GM06990 (cell line): ENCODE results near the gene B3GAT1.

ENCODE experiments used
- DNase-seq: peaks from one replicate; pipeline ENCODE4 v3.0.0-alpha.2; 2011; ENCODE audit not compliant: insufficient read length; ENCODE audit errors: extremely low read depth
- H3K27me3 ChIP-seq: replicated peaks from 2 replicates; pipeline ENCODE4 v1.6.0; 2011; ENCODE audit warnings: low read length; ENCODE audit not compliant: control insufficient read depth, insufficient read depth
- H3K36me3 ChIP-seq: 2 replicates; pipeline ENCODE4 v1.5.1; 2011; ENCODE audit warnings: low read length; ENCODE audit not compliant: control insufficient read depth, insufficient read depth
- H3K4me3 ChIP-seq: replicated peaks from 2 replicates; pipeline ENCODE4 v1.5.1; 2011; ENCODE audit warnings: low read depth, mild to moderate bottlenecking, control low read depth, low read length
- CTCF ChIP-seq: IDR thresholded peaks from 2 replicates; pipeline ENCODE4 v1.5.1; 2011; ENCODE audit warnings: low read length, control low read depth, mild to moderate bottlenecking, inconsistent platforms; ENCODE audit not compliant: insufficient read depth, poor library complexity, severe bottlenecking

B3GAT1 gene

GRCh38 chr11:134373591-134374052 lies 38.4 kb downstream of the B3GAT1 start:
- Histone ChIP-seq H3K4me3 (no peak overlapping the region), H3K36me3 (no peaks in the 10 kb centered on the region), H3K27me3 (no peaks in the 10 kb centered on the region; the same call in 1 of the 2 replicates)
- no peak for TF ChIP-seq CTCF
- no peak for DNase-seq

DNA sequence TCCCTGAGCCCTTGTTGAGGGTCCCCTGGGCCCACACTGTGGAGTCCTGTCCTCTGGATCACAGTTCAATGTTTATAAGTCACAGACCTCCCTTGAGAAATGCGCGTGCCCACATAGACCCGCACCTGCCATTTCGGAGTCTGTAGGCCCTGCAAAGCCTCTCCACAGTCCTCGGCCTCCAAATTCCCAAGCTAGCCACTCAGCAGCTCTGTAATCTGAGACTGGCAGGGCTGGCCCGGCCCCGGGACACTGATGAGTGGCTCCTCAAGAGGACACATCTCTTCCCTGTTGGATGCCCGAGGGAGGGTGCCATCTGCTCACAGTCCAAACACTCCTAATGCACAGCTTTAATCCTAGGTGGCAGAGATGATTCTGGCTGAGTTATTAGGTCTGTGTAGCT lies 39.1 kb downstream of the B3GAT1 start:
- Histone ChIP-seq H3K4me3 (no peak overlapping the region), H3K27me3 (no peaks in the 10 kb centered on the region; the same call in 1 of the 2 replicates), H3K36me3 (no peaks in the 10 kb centered on the region)
- no peak for TF ChIP-seq CTCF
- no peak for DNase-seq

GRCh38 chr11:134372536-134372935 lies 39.5 kb downstream of the B3GAT1 start:
- DNase-seq = no peak
- no peak for TF ChIP-seq CTCF
- Histone ChIP-seq H3K36me3 (no peaks in the 10 kb centered on the region), H3K4me3 (no peak overlapping the region), H3K27me3 (no peaks in the 10 kb centered on the region; the same call in 1 of the 2 replicates)

GRCh38 chr11:134371436-134372185 lies 40.4 kb downstream of the B3GAT1 start:
- no peaks in the 10 kb centered on the region; the same call in 1 of the 2 replicates for H3K27me3 ChIP-seq
- no peak for TF ChIP-seq CTCF
- H3K4me3 ChIP-seq = no peak overlapping the region
- H3K36me3 ChIP-seq = no peaks in the 10 kb centered on the region
- no peak for DNase-seq

DNA sequence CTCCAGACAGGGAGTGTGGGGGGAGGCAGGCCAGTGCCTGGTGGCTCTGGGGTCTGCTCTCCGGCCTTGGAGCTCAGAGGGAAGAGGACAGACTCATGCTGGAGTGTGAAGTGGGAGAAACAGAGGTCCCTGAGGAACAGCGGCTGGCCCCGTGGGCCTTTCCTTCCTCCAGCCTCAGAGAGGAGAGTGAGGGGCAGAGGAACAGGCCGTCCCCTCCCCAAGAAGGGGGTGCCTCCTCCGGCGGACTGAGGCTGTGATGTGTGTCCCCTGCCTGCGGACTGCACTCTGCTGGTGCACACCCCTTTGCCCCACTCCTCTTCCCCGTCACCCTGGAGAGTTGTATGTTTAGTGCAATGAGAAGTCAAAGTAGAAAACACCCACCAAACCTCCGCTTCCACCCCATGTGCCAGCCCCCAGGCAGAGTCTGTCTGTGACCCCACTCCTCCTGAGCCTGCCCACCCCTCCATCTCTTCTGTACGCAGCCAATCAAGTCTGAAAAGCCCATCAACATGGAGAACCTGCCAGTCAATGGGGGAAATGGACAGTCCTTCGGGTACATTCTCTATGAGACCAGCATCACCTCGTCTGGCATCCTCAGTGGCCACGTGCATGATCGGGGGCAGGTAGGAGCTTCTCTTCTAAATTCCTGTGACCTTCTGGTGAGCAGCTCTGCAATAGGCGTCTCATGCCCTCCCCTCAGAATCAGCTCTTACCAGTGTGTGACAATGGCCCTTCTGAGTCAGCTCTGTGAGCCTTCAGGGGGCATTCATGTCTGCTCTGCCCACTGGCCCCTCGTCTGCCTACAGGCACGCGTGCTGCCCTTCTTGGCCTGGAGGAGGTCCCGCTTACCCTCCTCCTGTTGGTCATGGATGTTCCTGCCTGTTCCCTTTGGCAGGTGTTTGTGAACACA lies 41.3 kb downstream of the B3GAT1 start:
- Histone ChIP-seq H3K4me3 (no peak overlapping the region), H3K36me3 (no peaks in the 10 kb centered on the region), H3K27me3 (no peaks in the 10 kb centered on the region; the same call in 1 of the 2 replicates)
- DNase-seq = no peak
- TF ChIP-seq CTCF = no peak
